Measurements from ENCODE around the gene NKTR. TPM values are rescaled to one million over a fixed set of nuclear protein-coding genes. Genes with fewer than 3 reads are reported as not detected.
"Not testable (repeated sequence)": the region's sequence is repeated elsewhere in the genome, so short reads cannot be mapped to it uniquely, and the experiment has no call there.

The NKTR gene
- total and polyA plus RNA-seq, 7 donors: 9.0 to 23.0 (median 14.1) TPM

DNA sequence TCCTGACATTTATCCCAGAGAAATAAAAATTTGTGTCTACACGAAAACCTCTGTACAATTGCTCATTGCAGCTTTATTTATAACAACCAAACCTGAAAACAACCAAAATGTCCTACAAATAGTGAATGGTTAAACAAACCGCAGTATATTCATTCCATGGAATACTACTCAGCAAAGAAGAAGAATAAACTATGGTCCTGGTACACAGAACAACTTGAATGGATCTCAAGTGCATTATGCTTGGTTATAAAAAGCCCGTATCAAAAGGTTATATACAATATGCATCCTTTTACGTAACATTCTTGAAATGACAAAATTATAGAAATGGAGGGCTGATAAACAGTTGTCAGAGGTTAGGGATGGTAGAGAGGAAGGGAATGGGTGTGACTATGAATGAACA is 22.4 kb upstream of the NKTR start:
- DNase-seq (no peak), ATAC-seq (no peak)
- no peaks in the 10 kb centered on the region for H3K27me3 ChIP-seq (ENCODE audit: insufficient read depth in 3 of 3, low read length in 2 of 3)
- peaks cover 0 to 9% of the 10 kb centered on the region in 2 donors for H3K36me3 ChIP-seq (ENCODE audit: insufficient read depth in 1 of 2, low read depth in 1 of 2)
- peaks cover 16% of the 10 kb centered on the region for H3K4me1 ChIP-seq
- TF ChIP-seq, protein P1, sequence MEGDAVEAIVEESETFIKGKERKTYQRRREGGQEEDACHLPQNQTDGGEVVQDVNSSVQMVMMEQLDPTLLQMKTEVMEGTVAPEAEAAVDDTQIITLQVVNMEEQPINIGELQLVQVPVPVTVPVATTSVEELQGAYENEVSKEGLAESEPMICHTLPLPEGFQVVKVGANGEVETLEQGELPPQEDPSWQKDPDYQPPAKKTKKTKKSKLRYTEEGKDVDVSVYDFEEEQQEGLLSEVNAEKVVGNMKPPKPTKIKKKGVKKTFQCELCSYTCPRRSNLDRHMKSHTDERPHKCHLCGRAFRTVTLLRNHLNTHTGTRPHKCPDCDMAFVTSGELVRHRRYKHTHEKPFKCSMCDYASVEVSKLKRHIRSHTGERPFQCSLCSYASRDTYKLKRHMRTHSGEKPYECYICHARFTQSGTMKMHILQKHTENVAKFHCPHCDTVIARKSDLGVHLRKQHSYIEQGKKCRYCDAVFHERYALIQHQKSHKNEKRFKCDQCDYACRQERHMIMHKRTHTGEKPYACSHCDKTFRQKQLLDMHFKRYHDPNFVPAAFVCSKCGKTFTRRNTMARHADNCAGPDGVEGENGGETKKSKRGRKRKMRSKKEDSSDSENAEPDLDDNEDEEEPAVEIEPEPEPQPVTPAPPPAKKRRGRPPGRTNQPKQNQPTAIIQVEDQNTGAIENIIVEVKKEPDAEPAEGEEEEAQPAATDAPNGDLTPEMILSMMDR (IDR thresholded peaks at IDR 0.05): no peak
- H3K4me3 ChIP-seq: no peak overlapping the region
- intact Hi-C loops (cut with DNase I): no loop called here
- H3K9me3 ChIP-seq: peaks cover 8% of the 10 kb centered on the region
- H3K27ac ChIP-seq: no peak overlapping the region
- 95 to 99% (median 99%) methylated on average over 4 of the region's 4 CpGs for WGBS, 3 donors

GRCh38 chr3:42579346-42579745 is 21.1 kb upstream of the NKTR start:
- H3K4me3 ChIP-seq; H3K36me3 ChIP-seq (ENCODE audit: insufficient read depth in 1 of 2, low read depth in 1 of 2); H3K27me3 ChIP-seq (ENCODE audit: insufficient read depth in 3 of 3, low read length in 2 of 3); ATAC-seq; DNase-seq; H3K9me3 ChIP-seq; H3K27ac ChIP-seq; intact Hi-C loops (cut with DNase I): not testable (repeated sequence)
- 97 to 100% (median 99%) methylated on average over 4 of the region's 4 CpGs for WGBS, 3 donors
- peaks cover 16% of the 10 kb centered on the region for H3K4me1 ChIP-seq

- H3K27me3 ChIP-seq (ENCODE audit: insufficient read depth in 3 of 3, low read length in 2 of 3): no peaks in the 10 kb centered on the region
- ATAC-seq: no peak
- TF ChIP-seq, protein P1 (IDR thresholded peaks at IDR 0.05): no peak
- peak overlapping the region; percentile 82 for H3K4me3 ChIP-seq
- no peaks in the 10 kb centered on the region for H3K9me3 ChIP-seq
- DNase-seq: no peak
- peak overlapping the region; percentile 85 for H3K27ac ChIP-seq
- 0 to 1% (median 1%) methylated on average over 10 to 11 of the region's 11 CpGs for WGBS, 3 donors
- intact Hi-C loops (cut with DNase I): loop anchor here in 1 of 2 donors (5.0 kb wide), 1 partner anchor 166 kb away; no protein-coding TSS in a partner anchor
- H3K36me3 ChIP-seq (ENCODE audit: insufficient read depth in 1 of 2, low read depth in 1 of 2): peaks cover 0 to 2% of the 10 kb centered on the region in 2 donors
- H3K4me1 ChIP-seq: peaks cover 16% of the 10 kb centered on the region
Observed at GRCh38 chr3:42581400-42581708, 19.1 kb upstream of the NKTR start.

- Histone ChIP-seq H3K36me3 (ENCODE audit: insufficient read depth in 1 of 2, low read depth in 1 of 2) (peaks cover 0 to 2% of the 10 kb centered on the region in 2 donors), H3K27me3 (ENCODE audit: insufficient read depth in 3 of 3, low read length in 2 of 3) (no peaks in the 10 kb centered on the region), H3K27ac (peak within 1 kb of the TSS; percentile 85), H3K9me3 (no peaks in the 10 kb centered on the region), H3K4me1 (peaks cover 16% of the 10 kb centered on the region), H3K4me3 (peak within 1 kb of the TSS; percentile 82)
- DNase-seq: peak; percentile 95 to 97
- peak; percentile 98 to 99 (median 99) for ATAC-seq
- TF ChIP-seq, protein P1 (IDR thresholded peaks at IDR 0.05): peak; percentile 31
- 0 to 1% (median 1%) methylated on average over 48 to 77 of the region's 77 CpGs for WGBS, 3 donors
- intact Hi-C loops (cut with DNase I): loop anchor here in 1 of 2 donors (5.0 kb wide), 1 partner anchor 165 kb away; no protein-coding TSS in a partner anchor
Observed at GRCh38 chr3:42581709-42582473, 18.6 kb upstream of the NKTR start, which contains the start of gene SEC22C. SEC22C (minus strand) TSS chr3:42581967; CDS start chr3:42569046, 12,921 bp downstream.

DNA sequence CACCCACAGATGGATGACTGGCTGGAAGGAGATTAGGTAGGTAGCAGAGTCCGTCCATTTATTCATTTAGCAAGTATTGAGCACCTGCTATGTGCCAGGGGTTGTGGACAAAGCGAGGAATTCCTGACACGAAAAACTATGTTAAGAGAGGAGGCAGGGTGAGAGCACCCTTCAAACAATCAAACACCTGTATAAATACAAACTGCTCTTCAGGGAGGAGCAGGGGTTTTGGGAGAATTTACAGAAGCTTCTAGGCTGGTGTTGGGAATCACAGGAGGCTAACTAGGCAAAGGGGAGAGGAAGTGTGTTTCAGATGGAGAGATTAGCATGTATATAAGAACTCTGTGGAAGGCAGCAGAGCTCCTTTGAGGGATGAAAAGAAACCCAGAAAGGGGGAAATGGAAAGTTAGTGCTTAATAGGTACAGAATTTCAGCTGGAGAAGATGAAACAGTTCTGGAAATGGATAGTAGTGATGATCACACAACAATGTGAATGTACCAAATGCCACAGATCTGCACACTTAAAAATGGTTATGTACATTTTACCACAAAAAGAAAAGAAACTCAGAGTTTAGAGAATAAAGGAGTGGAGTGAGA is 17.9 kb upstream of the NKTR start:
- Histone ChIP-seq H3K36me3 (ENCODE audit: insufficient read depth in 1 of 2, low read depth in 1 of 2) (peaks cover 0 to under 1% of the 10 kb centered on the region in 2 donors), H3K4me1 (peaks cover 16% of the 10 kb centered on the region), H3K27ac (peak overlapping the region; percentile 85), H3K4me3 (peak overlapping the region; percentile 82), H3K9me3 (no peaks in the 10 kb centered on the region), H3K27me3 (ENCODE audit: insufficient read depth in 3 of 3, low read length in 2 of 3) (no peaks in the 10 kb centered on the region)
- 4 to 7% (median 5%) methylated on average over 3 of the region's 3 CpGs for WGBS, 3 donors
- intact Hi-C loops (cut with DNase I): loop anchor here in 1 of 2 donors (5.0 kb wide), 1 partner anchor 165 kb away; no protein-coding TSS in a partner anchor
- DNase-seq: no peak
- TF ChIP-seq, protein P1 (IDR thresholded peaks at IDR 0.05): no peak
- no peak for ATAC-seq
